K562 (cell line): ENCODE measurements around the gene CFHR4. TPM values are rescaled to one million over a fixed set of nuclear protein-coding genes. Genes with fewer than 3 reads are reported as not detected.

Experiments used
- polyA plus RNA-seq, 8 experiments: library from polyadenylated mRNA; depleted of rRNA in 4 of 8; stranded (reverse) in 5 of 8; unstranded in 3 of 8; fragments of >200 nt; fragmentation: Nextera tagmentation in 2 of 8; fragmentation: Illumina TruSeq in 1 of 8; extraction: Ambion mirVana in 2 of 8; extraction: Trizol in 1 of 8; gene quantifications; 2 replicates each; pipeline versions ENCODE4 v1.2.1 to v1.2.3, GENCODE V29; 2011 to 2014; ENCODE audit warnings: inconsistent platforms in 1 of 8, missing spikeins in 1 of 8
- total RNA-seq, 7 experiments: library from RNA; depleted of rRNA in 6 of 7; stranded (reverse); fragments of >200 nt in 6 of 7; fragmentation: Illumina TruSeq in 2 of 7; extraction: Trizol in 2 of 7; gene quantifications; 2 replicates each; pipeline versions ENCODE4 v1.2.1 to v1.2.3, GENCODE V29; 2011 to 2021; ENCODE audit warnings: low replicate concordance in 1 of 7

CFHR4 gene
- total and polyA plus RNA-seq, 9 of the 15 experiments (the other 6 are each of a cell fraction or from before 2014, with no cell fraction given), result 0.04 to 0.13 TPM; not detected in 7

Other genes with a start within 250 kb of the CFHR4 start
- gene CFH, start 236.0 kb upstream of the CFHR4 start, total RNA-seq (2014; rRNA removed), result 31.6 and 31.8 TPM in 2 replicates
- gene CFH, start 236.0 kb upstream of the CFHR4 start, total RNA-seq (2014; rRNA removed; fragmentation: Illumina TruSeq; extraction: Trizol), result 69.0 and 72.2 TPM in 2 replicates
- gene CFH, start 236.0 kb upstream of the CFHR4 start, total RNA-seq (2015; rRNA removed; fragmentation: Illumina TruSeq; extraction: Trizol), result 88.6 and 96.1 TPM in 2 replicates
- gene CFH, start 236.0 kb upstream of the CFHR4 start, total RNA-seq (2021), result 40.8 and 46.6 TPM in 2 replicates
- 106 and 107 TPM in 2 replicates for gene CFH, start 236.0 kb upstream of the CFHR4 start, polyA plus RNA-seq (2011; rRNA removed)
- gene CFH, start 236.0 kb upstream of the CFHR4 start, polyA plus RNA-seq (2014; fragmentation: Illumina TruSeq; extraction: Trizol), result 41.6 and 48.3 TPM in 2 replicates
- 10 to 100 TPM; 45.6 to 58.8 TPM for gene CFH, start 236.0 kb upstream of the CFHR4 start, polyA plus RNA-seq (2014; fragmentation: Nextera tagmentation; extraction: Ambion mirVana)
- 47.0 and 50.7 TPM in 2 replicates for gene CFH, start 236.0 kb upstream of the CFHR4 start, polyA plus RNA-seq (2014; rRNA removed)
- gene CFHR3, start 113.2 kb upstream of the CFHR4 start, total RNA-seq (2014; rRNA removed), result 0.14 and 0.37 TPM in 2 replicates
- gene CFHR3, start 113.2 kb upstream of the CFHR4 start, total RNA-seq (2014; rRNA removed; fragmentation: Illumina TruSeq; extraction: Trizol), result 0.22 and 0.32 TPM in 2 replicates
- gene CFHR3, start 113.2 kb upstream of the CFHR4 start, total RNA-seq (2015; rRNA removed; fragmentation: Illumina TruSeq; extraction: Trizol), result 0.14 and 0.15 TPM in 2 replicates
- gene CFHR3, start 113.2 kb upstream of the CFHR4 start, total RNA-seq (2021), result 0.16 and 0.47 TPM in 2 replicates
- 0.32 and 0.39 TPM in 2 replicates for gene CFHR3, start 113.2 kb upstream of the CFHR4 start, polyA plus RNA-seq (2011; rRNA removed)
- gene CFHR3, start 113.2 kb upstream of the CFHR4 start, polyA plus RNA-seq (2014; fragmentation: Illumina TruSeq; extraction: Trizol), result 0.22 and 0.24 TPM in 2 replicates
- under 1 TPM; 0.18 to 0.25 TPM for gene CFHR3, start 113.2 kb upstream of the CFHR4 start, polyA plus RNA-seq (2014; fragmentation: Nextera tagmentation; extraction: Ambion mirVana)
- gene CFHR3, start 113.2 kb upstream of the CFHR4 start, polyA plus RNA-seq (2014; rRNA removed), result 0.28 and 1.1 TPM in 2 replicates
- gene CFHR1, start 68.3 kb upstream of the CFHR4 start, total RNA-seq (2014; rRNA removed), result not detected in 2 replicates
- 0.16 TPM in 1 of 2 replicates, not detected in the other for gene CFHR1, start 68.3 kb upstream of the CFHR4 start, total RNA-seq (2014; rRNA removed; fragmentation: Illumina TruSeq; extraction: Trizol)
- not detected in 2 replicates for gene CFHR1, start 68.3 kb upstream of the CFHR4 start, total RNA-seq (2015; rRNA removed; fragmentation: Illumina TruSeq; extraction: Trizol)
- gene CFHR1, start 68.3 kb upstream of the CFHR4 start, total RNA-seq (2021), result 0.18 TPM in 1 of 2 replicates, not detected in the other
- 0.05 TPM in 1 of 2 replicates, not detected in the other for gene CFHR1, start 68.3 kb upstream of the CFHR4 start, polyA plus RNA-seq (2011; rRNA removed)
- gene CFHR1, start 68.3 kb upstream of the CFHR4 start, polyA plus RNA-seq (2014; fragmentation: Illumina TruSeq; extraction: Trizol), result not detected in 2 replicates
- under 1 TPM; 0.17 to 0.29 TPM for gene CFHR1, start 68.3 kb upstream of the CFHR4 start, polyA plus RNA-seq (2014; fragmentation: Nextera tagmentation; extraction: Ambion mirVana)
- not detected in 2 replicates for gene CFHR1, start 68.3 kb upstream of the CFHR4 start, polyA plus RNA-seq (2014; rRNA removed)
- not detected in 2 replicates for gene CFHR2, start 55.7 kb downstream of the CFHR4 start, total RNA-seq (2014; rRNA removed)
- not detected in 2 replicates for gene CFHR2, start 55.7 kb downstream of the CFHR4 start, total RNA-seq (2014; rRNA removed; fragmentation: Illumina TruSeq; extraction: Trizol)
- gene CFHR2, start 55.7 kb downstream of the CFHR4 start, total RNA-seq (2015; rRNA removed; fragmentation: Illumina TruSeq; extraction: Trizol), result not detected in 2 replicates
- not detected in 2 replicates for gene CFHR2, start 55.7 kb downstream of the CFHR4 start, total RNA-seq (2021)
- not detected in 2 replicates for gene CFHR2, start 55.7 kb downstream of the CFHR4 start, polyA plus RNA-seq (2011; rRNA removed)
- not detected in 2 replicates for gene CFHR2, start 55.7 kb downstream of the CFHR4 start, polyA plus RNA-seq (2014; fragmentation: Illumina TruSeq; extraction: Trizol)
- not detected for gene CFHR2, start 55.7 kb downstream of the CFHR4 start, polyA plus RNA-seq (2014; fragmentation: Nextera tagmentation; extraction: Ambion mirVana)
- not detected in 2 replicates for gene CFHR2, start 55.7 kb downstream of the CFHR4 start, polyA plus RNA-seq (2014; rRNA removed)
- not detected in 2 replicates for gene CFHR5, start 89.5 kb downstream of the CFHR4 start, total RNA-seq (2014; rRNA removed)
- not detected in 2 replicates for gene CFHR5, start 89.5 kb downstream of the CFHR4 start, total RNA-seq (2014; rRNA removed; fragmentation: Illumina TruSeq; extraction: Trizol)
- gene CFHR5, start 89.5 kb downstream of the CFHR4 start, total RNA-seq (2015; rRNA removed; fragmentation: Illumina TruSeq; extraction: Trizol), result not detected in 2 replicates
- gene CFHR5, start 89.5 kb downstream of the CFHR4 start, total RNA-seq (2021), result not detected in 2 replicates
- not detected in 2 replicates for gene CFHR5, start 89.5 kb downstream of the CFHR4 start, polyA plus RNA-seq (2011; rRNA removed)
- gene CFHR5, start 89.5 kb downstream of the CFHR4 start, polyA plus RNA-seq (2014; fragmentation: Illumina TruSeq; extraction: Trizol), result not detected in 2 replicates
- not detected for gene CFHR5, start 89.5 kb downstream of the CFHR4 start, polyA plus RNA-seq (2014; fragmentation: Nextera tagmentation; extraction: Ambion mirVana)
- gene CFHR5, start 89.5 kb downstream of the CFHR4 start, polyA plus RNA-seq (2014; rRNA removed), result not detected in 2 replicates
- not detected in 2 replicates for gene F13B, start 179.2 kb downstream of the CFHR4 start, total RNA-seq (2014; rRNA removed)
- not detected in 2 replicates for gene F13B, start 179.2 kb downstream of the CFHR4 start, total RNA-seq (2014; rRNA removed; fragmentation: Illumina TruSeq; extraction: Trizol)
- gene F13B, start 179.2 kb downstream of the CFHR4 start, total RNA-seq (2015; rRNA removed; fragmentation: Illumina TruSeq; extraction: Trizol), result not detected in 2 replicates
- gene F13B, start 179.2 kb downstream of the CFHR4 start, total RNA-seq (2021), result not detected in 2 replicates
- gene F13B, start 179.2 kb downstream of the CFHR4 start, polyA plus RNA-seq (2011; rRNA removed), result 0.08 TPM in 1 of 2 replicates, not detected in the other
- not detected in 2 replicates for gene F13B, start 179.2 kb downstream of the CFHR4 start, polyA plus RNA-seq (2014; fragmentation: Illumina TruSeq; extraction: Trizol)
- not detected for gene F13B, start 179.2 kb downstream of the CFHR4 start, polyA plus RNA-seq (2014; fragmentation: Nextera tagmentation; extraction: Ambion mirVana)
- gene F13B, start 179.2 kb downstream of the CFHR4 start, polyA plus RNA-seq (2014; rRNA removed), result not detected in 2 replicates